CD4-positive, alpha-beta T cell treated with Interleukin-4 for 1 hour (primary cell): ENCODE measurements around the gene ALDH5A1.

Experiments used
- DNase-seq, 2 donors: peaks; one replicate each; pipeline ENCODE4 v3.0.0-alpha.2; 2020 to 2022

The ALDH5A1 gene

GRCh38 chr6:24576447-24576846 lies 81.7 kb downstream of the ALDH5A1 start:
- no peak for DNase-seq

GRCh38 chr6:24581084-24581669 lies 86.4 kb downstream of the ALDH5A1 start:
- peak; percentile 72 to 77 for DNase-seq

GRCh38 chr6:24583463-24584381 lies 89.0 kb downstream of the ALDH5A1 start:
- peak; percentile 68 to 71 for DNase-seq

GRCh38 chr6:24584382-24584720 lies 89.6 kb downstream of the ALDH5A1 start:
- DNase-seq = no peak
